IPS DF 4.7 (cell line): Measurements from ENCODE around the gene COP1.

ENCODE experiments used
- DNase-seq: peaks from one replicate; pipeline ENCODE4 v3.0.0-alpha.2; 2013; ENCODE audit warnings: low spot score; ENCODE audit errors: extremely low read depth

COP1 gene

DNA sequence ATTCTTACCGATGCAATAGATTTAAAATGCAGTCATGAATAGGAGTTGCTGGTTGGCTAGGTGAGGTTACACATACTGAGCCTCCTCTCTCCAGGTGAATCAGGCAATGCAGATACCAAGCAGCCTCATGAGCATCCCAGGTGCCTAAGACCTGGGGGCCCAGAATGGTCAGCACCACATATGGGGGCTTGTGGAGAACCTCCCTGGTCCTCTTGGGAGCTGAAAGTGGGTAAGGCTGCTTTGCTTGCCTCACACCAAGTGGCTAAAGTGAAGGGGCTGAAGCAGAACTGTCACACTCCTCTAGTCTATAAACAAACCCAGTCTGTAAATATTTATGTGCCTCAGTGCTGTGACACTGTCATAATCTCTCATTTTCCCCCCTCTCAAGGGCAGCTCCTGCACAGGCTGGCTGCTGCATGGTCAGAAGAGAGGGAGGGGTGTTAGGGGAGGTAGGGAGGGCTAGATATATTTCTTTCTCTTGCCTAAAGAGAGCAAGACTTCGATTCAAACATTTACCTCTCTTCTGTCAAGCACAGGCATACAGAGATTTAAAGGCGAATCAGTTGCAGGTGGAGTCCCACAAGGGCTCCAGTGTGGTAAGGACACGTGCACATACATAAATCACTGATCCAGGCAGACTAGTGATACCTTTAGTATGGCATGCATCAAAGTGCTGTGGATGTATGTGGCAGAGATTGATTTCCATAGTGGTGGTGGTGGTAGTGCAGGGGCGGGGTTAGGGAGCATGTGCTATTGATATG is 305.8 kb downstream of the COP1 start:
- DNase-seq, result no peak

- DNase-seq, result no peak
Observed at GRCh38 chr1:175900171-175900570, 306.9 kb downstream of the COP1 start.

- no peak for DNase-seq
Observed at GRCh38 chr1:175895966-175896365, 311.1 kb downstream of the COP1 start.
